HG03469 (cell line): Measurements from ENCODE around the gene PAQR4.
"Not testable (repeated sequence)": the region's sequence is repeated elsewhere in the genome, so short reads cannot be mapped to it uniquely, and the experiment has no call there.

Source experiments
- ATAC-seq: cut with Tn5 transposase; IDR thresholded peaks from one replicate; pipeline ENCODE4 v1.9.1; 2021; ENCODE audit warnings: mild to moderate bottlenecking, moderate library complexity, moderate number of reproducible peaks; ENCODE audit not compliant: unreplicated experiment

The PAQR4 gene

DNA sequence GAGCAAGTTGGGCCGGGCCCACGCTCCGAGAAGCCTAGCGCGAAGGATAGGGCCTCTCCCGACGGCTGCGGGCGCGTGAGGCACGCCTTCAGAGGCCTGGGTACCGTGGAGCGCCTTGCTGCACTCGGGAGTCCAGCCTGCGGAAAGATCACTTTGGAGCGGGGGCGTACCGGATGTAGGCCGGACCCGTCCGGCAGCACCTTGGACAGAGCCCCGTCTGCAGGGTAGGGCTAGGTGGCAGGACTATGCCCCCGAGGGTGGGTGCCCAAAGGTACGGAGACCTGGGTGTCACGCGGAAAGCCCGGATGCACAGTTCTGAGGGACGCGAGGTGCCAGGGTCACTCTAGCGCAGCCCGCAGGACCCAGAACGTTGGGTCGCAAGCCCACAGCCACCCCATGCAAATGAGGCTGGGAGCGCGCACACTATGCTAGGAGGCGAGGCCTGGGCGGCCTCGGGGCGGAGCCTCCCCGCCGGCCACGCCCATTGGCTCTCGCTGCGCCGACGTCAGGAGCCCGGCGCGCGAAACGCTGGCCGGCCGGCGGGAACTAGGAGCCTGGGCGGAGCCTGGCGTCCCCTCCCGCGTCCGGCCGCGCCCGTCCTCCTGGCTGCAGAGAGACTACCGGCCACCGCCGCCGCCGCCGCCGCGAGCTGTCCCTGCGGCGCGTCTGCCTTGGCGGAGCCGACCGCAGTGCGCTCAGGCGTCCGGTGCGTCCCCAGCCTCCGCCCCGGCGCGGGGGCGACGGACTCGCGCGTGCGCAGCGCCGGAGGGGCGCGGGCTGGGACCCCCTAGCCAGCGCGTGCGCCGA, at the start of gene PAQR4:
Gene PAQR4 (plus strand): TSS at position 611 of the 807 bp plus-strand sequence. CDS start 327 bp downstream, outside the sequence.
- ATAC-seq: peak; percentile 46

DNA sequence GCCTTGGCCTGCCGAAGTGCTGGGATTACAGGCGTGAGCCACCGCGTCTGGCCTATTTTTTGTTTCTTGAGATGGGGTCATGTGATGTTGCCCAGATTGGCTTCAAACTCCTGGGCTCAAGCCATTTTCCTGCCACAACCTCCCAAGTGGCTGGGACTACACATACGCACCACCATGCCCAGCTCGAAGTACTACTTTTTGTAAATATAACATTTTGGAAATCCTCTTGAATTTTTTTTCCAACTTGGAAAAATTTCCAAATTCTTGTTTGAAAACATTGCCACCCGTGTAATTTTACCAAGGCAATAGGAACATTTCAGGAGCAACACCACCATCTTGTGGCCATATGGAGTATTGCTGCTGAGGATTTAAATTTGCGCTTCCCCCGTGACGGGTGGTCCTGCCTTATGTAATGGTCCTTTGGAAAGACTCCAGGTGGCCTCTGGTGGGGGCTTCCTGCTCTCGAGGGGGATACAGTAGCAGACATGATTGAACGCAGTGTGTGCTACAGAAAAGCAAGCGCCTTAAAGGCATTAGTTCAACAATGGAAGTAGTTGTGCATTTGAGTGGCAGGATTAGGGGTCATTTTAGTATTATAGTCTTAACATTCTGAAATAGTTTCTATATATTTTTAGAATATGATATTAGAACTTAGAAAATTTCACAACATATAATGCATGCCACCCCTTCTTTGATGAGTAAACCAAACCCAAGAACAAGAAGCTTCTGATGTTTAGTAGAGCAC, 49.5 kb upstream of the PAQR4 start:
- ATAC-seq: no peak

DNA sequence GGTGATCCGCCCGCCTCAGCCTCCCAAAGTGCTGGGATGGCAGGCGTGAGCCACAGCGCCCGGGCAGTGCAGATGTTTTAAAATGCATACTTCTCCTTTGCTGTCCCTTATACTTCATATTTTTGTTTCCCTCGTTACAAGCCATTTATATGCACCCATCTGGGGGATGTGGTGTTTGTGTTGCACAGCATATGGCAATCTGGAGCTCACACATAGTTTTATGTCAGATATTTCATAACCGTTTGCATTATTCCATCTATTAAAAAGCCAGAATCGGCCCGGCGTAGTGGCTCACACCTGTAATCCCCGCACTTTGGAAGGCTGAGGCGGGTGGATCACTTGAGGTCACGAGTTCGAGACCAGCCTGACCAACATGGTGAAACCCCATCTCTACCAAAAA, 45.7 kb upstream of the PAQR4 start:
- ATAC-seq: no peak

DNA sequence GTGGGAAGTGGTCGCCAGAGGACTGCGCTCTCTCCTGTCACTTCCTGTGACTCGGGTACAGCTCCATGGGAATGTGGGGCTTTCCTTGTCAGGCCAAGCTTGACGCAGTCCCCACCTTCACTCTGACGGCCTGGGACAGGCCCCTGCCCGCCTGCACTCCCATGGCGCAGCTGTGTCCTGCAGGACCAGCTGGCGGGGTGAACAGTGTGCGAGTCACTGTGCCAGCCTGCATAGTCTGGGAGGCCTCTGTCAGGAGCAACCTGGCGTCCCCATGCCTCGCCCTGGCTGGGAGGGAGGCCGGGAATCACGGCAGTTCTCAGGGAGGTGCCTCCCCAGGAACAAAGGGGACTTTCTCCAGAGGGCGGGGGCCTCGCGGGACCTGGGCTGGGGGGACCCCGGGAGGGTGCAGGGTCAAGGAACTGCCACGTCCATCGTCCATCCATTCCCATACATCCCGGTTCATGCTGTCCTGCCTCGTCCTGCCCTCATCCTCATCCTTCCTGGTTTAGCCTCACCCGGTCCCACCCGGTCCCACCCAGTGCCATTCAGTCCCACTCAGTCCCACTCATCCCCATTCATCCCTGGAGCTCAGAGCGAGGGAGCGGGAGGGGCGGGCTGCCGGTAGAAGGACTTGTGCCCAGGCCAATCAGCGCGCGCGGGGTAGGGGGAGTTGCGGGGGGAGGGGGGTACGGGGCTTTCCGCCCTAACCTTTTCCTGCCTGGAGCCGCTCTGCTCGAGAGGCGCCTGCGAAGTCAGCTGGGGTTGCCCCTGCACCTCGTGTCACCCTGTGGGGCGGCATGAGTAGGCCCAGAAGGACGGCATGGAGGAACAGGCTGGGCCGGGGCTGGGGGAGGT, 44.0 kb upstream of the PAQR4 start:
- no peak for ATAC-seq

DNA sequence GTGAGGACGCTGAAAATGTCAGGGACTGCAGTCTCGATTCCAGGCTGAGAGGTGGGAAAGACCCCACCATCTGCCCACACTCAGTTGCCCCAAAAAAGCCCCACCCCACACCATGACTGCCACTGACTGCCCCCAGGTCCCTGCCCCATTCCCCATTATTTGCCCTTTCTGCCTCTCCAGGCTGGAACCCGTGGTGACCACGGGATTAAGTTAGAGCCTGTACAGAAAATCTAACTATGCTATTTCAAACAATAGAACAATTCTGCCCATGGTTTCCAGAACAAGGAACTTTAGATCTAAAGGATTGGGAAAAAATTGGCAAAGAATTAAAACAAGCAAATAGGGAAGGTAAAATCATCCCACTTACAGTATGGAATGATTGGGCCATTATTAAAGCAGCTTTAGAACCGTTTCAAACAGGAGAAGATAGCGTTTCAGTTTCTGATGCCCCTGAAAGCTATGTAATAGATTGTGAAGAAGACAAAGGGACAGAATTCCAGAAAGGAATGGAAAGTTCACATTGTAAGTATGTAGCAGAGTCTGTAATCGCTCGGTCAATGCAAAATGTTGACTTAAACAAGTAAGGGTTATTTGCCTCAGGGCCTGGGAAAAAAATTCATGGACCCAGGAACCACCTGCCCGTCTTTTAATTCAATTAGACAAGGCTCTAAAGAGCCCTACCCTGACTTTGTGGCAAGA, 43.0 kb upstream of the PAQR4 start:
- no peak for ATAC-seq

DNA sequence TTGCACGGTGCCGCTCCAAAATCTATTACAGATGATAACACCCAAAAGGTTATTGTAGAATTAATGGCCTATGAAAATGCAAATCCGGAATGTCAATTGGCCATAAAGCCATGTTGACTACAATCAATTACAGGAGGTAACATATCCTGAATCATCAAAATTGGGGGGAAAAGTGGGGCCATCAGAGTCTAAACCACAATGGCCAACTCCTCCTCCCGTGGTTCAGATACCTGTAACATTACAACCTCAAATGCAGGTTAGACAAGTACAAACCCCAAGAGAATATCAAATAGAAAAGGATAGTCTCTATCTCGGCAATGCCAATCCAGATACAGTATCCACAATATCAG, 42.5 kb upstream of the PAQR4 start:
- ATAC-seq: no peak

DNA sequence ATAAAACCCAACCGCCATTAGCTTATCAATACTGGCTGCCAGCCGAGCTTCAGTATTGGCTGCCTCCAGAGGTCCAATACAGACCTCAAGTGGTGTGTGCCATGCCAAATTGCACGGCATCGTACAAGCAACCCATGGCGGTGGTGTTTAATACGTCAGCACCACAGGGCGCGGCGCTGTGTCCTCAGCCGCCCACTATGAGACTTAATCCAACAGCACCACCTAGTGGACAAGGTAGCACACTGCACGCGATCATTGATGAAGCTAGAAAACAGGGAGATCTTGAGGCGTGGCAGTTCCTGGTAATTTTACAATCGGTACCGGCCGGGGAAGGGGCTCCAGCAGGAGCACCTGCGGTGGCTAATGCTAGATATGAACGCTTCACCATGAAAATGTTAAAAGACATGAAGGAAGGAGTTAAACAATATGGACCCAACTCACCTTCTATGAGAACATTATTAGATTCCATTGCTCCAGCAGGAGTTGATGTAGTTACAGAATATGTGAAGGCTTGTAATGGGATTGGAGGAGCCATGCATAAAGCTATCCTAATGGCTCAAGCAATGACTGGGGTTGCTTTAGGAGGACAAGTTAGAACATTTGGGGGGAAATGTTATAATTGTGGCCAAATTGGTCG, 42.0 kb upstream of the PAQR4 start:
- peak; percentile 52 for ATAC-seq

DNA sequence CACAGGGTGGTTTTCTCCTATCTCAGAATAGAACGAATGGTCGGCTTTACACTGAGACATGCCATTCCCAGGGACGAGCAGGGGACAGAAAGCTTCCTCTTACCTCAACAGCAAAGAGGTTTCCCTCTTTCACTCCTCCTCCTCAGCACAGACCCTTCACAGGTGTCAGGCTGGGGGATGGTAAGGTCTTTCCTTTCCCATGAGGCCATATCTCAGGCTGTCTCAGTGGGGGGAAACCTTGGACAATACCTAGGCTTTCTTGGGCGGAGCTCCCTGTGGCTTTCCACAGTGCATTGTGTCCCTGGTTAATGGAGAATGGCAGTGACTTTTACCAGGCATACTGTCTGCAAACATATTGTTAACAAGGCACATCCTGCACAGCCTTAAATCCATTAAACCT, 41.0 kb upstream of the PAQR4 start:
- not testable (repeated sequence) for ATAC-seq

DNA sequence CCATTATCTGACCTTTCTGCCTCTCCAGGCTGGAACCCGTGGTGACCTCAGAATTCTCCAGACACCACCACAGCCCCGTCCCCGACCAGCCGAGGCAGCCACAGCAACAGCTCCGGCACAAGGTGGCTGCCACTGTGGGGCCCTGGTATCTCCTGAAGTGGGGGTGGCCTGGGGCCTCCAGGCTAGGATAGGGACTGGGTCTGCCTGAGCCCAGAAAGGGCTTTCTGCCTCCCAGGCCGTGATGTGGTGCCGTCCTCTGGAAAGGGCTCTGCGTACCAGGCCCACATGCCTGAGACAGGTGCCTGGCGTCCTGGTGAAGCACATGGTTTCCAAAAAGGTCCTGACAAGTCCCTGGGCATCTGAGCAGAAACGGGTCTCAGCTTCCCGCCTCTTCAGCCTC, 40.4 kb upstream of the PAQR4 start:
- no peak for ATAC-seq

DNA sequence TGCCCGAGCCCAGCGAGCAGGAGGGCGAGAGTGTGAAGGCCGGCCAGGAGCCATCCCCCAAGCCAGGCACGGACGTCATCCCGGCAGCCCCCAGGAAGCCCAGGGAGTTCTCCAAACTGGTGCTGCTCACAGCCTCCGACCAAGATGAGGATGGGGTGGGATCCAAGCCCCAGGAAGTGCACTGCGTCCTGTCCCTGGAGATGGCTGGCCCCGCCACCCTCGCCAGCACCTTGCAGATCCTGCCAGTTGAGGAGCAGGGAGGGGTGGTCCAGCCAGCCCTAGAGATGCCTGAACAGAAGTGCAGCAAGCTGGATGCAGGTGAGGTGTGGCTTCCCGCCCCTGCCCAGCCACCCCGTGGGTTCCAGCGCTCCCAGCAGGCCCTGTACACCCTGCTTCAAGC, 39.5 kb upstream of the PAQR4 start:
- ATAC-seq: no peak

DNA sequence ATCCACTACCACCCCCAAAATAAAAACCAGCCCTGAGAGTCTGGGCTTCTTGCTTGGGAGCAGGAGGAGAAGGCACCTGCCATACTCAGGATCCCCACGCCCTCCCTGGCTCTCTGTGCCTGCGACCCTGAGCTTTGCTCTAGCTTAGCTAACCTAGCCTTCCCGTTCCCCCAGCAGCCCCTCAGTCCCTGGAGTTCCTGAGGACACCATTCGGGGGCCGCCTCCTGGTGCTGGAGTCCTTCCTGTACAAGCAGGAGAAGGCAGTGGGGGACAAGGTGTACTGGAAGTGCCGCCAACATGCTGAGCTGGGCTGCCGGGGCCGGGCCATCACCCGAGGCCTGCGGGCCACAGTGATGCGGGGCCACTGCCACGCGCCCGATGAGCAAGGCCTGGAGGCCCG, 38.9 kb upstream of the PAQR4 start:
- ATAC-seq: no peak

DNA sequence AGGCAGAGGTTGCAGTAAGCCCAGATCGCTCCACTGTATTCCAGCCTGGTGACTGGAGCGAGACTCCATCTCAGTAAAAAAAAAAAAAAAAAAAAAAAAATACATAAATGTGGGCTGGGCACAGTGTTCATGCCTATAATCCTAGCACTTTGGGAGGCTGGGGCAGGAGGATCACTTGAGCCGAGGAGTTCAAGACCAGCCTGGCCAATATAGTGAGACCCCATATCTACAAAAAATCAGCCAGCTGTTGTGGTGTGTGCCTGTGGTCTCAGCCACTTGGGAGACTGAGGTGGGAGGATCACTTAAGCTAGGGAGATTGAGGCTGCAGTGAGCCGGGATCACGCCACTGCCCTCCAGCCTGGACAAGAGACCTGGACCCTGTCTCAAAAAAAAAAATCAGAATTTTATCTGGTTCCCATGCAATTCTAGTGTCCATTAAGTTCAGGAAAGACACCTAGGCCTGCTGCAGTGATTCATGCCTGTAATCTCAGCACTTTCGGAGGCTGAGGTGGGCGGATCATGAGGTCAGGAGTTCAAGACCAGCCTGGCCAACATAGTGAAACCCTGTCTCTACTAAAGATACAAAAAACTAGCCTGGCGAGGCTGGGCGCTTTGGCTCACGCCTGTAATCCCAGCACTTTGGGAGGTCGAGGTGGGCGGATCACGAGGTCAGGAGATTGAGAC, 37.8 kb upstream of the PAQR4 start:
- not testable (repeated sequence) for ATAC-seq

DNA sequence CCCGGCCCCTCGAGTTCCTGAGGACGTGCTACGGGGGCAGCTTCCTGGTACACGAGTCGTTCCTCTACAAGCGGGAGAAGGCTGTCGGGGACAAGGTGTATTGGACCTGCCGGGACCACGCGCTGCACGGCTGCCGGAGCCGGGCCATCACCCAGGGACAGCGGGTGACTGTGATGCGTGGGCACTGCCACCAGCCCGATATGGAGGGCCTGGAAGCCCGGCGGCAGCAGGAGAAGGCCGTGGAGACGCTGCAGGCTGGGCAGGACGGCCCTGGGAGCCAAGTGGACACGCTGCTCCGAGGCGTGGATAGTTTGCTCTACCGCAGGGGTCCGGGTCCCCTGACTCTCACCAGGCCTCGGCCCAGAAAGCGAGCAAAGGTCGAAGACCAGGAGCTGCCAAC, 36.0 kb upstream of the PAQR4 start:
- ATAC-seq: no peak

DNA sequence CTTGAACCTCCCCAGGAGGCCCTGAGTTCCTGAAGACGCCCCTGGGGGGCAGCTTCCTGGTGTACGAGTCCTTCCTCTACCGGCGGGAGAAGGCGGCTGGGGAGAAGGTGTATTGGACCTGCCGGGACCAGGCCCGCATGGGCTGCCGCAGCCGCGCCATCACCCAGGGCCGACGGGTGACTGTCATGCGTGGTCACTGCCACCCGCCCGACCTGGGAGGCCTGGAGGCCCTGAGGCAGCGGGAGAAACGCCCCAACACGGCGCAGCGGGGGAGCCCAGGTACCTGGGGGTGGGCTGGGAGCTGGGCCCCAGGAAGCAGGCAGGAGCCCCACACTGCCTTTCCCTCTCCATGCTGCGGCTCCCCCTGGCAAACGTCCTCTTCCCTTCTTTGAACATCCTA, 35.4 kb upstream of the PAQR4 start:
- no peak for ATAC-seq

DNA sequence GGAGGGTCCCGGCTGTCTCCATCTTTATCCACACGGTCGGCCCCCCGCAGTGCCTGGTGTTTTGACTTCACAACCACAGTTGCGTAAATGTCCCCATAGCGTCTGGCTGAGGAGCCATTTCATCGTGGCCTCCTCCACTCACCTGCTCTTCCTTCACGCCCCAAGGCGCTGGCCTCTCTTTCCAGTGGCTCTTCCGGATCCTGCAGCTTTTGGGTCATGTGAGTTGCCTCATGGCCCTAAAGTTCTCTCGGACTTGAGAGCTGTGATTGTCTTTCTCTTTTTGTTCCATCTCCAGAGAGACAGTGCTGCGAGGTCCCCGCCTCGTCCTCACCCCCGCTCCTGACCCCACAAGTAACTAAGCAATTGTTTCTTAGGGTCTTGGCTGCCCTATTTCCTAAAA, 34.7 kb upstream of the PAQR4 start:
- ATAC-seq: no peak

DNA sequence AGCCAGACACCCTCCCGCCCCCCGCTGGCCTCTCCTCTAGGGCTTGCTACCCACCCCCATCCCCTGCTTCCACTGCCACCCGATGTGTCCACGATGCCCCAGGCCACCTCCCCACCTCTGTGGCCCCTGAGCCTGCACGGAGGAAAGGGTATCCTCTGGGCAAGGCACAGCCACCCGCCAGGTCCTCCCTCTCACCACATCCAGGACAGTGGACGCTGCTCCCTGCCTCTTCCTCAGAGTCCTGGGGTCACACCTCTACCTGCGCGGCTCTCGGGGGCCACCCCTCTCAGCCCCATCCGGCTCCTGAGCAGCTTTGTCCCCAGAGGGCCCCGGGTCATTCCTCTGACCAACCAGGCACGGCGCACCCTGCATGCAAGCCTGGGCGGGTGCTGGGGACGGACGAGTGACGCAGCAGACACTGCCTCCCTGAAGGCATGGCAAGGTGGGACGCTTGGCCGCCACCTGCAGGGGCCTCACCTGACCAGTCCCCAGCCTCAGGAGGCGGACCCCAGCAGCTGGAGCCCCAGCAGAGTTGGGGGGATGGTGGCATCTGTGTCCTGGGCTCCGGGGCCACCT, 32.6 kb upstream of the PAQR4 start:
- no peak for ATAC-seq

DNA sequence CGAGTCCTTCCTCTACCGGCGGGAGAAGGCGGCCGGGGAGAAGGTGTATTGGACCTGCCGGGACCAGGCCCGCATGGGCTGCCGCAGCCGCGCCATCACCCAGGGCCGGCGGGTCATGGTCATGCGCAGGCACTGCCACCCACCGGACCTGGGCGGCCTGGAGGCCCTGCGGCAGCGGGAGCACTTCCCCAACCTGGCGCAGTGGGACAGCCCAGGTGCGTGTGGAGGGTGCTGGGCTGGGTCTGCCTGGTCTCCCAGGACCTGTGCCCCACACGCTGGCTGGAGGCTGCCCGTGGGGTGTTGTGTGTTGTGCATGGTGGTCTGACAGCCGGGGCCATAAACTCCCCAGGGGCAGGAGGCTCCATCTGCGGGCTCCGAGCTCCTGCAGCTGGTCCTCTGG, 32.0 kb upstream of the PAQR4 start:
- no peak for ATAC-seq

DNA sequence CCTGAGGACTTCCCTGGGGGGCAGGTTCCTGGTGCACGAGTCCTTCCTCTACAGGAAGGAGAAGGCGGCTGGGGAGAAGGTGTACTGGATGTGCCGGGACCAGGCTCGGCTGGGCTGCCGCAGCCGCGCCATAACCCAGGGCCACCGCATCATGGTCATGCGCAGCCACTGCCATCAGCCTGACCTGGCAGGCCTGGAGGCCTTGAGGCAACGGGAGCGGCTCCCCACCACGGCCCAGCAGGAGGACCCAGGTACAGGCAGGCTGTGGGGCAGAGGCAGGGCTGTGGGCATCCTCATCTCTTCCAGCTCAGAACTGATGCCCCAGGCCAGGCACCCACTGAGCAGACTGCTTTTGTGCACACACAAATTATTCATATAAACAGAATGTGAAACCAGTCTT, 30.9 kb upstream of the PAQR4 start:
- no peak for ATAC-seq

DNA sequence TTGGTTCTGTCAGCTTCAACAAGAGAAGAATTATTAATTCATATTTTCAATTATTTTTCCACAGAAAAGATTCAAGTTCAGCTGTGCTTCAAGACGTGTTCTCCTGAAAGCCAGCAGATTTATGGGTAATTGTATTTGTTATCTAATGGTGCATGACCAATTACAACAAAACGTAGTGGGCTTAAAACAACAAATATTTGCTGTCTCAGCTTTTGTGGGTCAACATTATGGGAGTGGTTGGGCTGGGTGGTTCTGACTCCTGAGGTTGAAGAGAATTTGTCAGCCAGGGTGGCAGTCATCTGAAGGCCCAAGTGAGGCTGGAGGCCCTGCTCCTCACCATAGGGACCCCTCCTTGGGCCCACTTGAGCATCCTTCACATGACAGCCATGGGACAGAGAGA, 29.2 kb upstream of the PAQR4 start:
- no peak for ATAC-seq

DNA sequence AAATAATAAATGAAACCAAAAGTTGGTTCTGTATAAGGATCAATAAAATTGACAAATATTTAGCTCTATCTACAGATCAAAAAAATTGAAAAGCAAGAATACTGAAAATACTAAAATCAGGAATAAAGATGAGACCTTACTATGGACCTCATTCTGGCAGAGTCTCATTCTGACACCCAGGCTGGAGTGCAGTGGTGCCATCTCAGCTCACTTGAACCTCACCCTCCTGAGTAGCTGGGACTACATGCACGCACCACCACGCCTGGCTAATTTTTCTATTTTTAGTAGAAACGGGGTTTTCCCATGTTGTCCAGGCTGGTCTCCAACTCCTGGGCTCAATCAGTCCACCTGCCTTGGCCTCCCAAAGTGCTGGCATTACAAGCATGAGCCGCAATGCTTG, 27.1 kb upstream of the PAQR4 start:
- no peak for ATAC-seq
